ENCODE measurements around the gene ZNF407.

ZNF407 gene

GRCh38 chr18:74760026-74760425, 162.4 kb downstream of the ZNF407 start:
- H3K79me2 ChIP-seq (ENCODE audit: insufficient read depth, low read length) = 0 out of 2 replicates have a peak, but pooled peaks cover 5% of the 10 kb centered on the region
- H3K9me2 ChIP-seq (replicated peaks; ENCODE audit: insufficient read depth, low read length) = no peaks in the 10 kb centered on the region
- no peak overlapping the region for H3K27ac ChIP-seq (ENCODE audit: low read depth, low read length)
- no peak overlapping the region for H2AFZ ChIP-seq (ENCODE audit: low read depth, low read length, severe bottlenecking)
- H3K27me3 ChIP-seq (ENCODE audit: low read length) = no peaks in the 10 kb centered on the region
- no peaks in the 10 kb centered on the region for H3F3A ChIP-seq (ENCODE audit: insufficient read depth)
- H4K20me1 ChIP-seq (ENCODE audit: low read depth, low read length) = peaks cover 4% of the 10 kb centered on the region; the same call in 1 of the 2 replicates
- no peak overlapping the region for H3K9ac ChIP-seq (ENCODE audit: low read length)
- no peak overlapping the region for H3K4me3 ChIP-seq (ENCODE audit: insufficient read depth, low read length, poor library complexity, severe bottlenecking)
- no peak overlapping the region for H3K4me2 ChIP-seq (ENCODE audit: low read depth, low read length, poor library complexity, severe bottlenecking)
- TF ChIP-seq CTCF (IDR thresholded peaks at IDR 0.05; ENCODE audit: insufficient read depth, low read length, poor library complexity, severe bottlenecking) (no peak), EZH2phosphoT487 (conservative IDR thresholded peaks at IDR 0.05; ENCODE audit: low read length) (no peak)
- H3K9me3 ChIP-seq (ENCODE audit: insufficient read depth, low read length) = no peaks in the 10 kb centered on the region
- H3K36me3 ChIP-seq (ENCODE audit: low read length) = no peaks in the 10 kb centered on the region

GRCh38 chr18:74760436-74760835, 162.8 kb downstream of the ZNF407 start:
- no peak overlapping the region for H3K9ac ChIP-seq (ENCODE audit: low read length)
- H3K9me3 ChIP-seq (ENCODE audit: insufficient read depth, low read length) = no peaks in the 10 kb centered on the region

GRCh38 chr18:74766251-74766650, 168.6 kb downstream of the ZNF407 start:
- TF ChIP-seq CTCF (IDR thresholded peaks at IDR 0.05; ENCODE audit: insufficient read depth, low read length, poor library complexity, severe bottlenecking) = no peak
- no peak for TF ChIP-seq EZH2phosphoT487 (conservative IDR thresholded peaks at IDR 0.05; ENCODE audit: low read length)
- Histone ChIP-seq H4K20me1 (ENCODE audit: low read depth, low read length) (peaks cover 1% of the 10 kb centered on the region; the same call in 1 of the 2 replicates), H3K4me2 (ENCODE audit: low read depth, low read length, poor library complexity, severe bottlenecking) (no peak overlapping the region), H3K36me3 (ENCODE audit: low read length) (no peaks in the 10 kb centered on the region), H3K27ac (ENCODE audit: low read depth, low read length) (no peak overlapping the region), H3K79me2 (ENCODE audit: insufficient read depth, low read length) (0 out of 2 replicates have a peak, but pooled peaks cover 5% of the 10 kb centered on the region), H2AFZ (ENCODE audit: low read depth, low read length, severe bottlenecking) (no peak overlapping the region), H3K27me3 (ENCODE audit: low read length) (no peaks in the 10 kb centered on the region), H3F3A (ENCODE audit: insufficient read depth) (no peaks in the 10 kb centered on the region), H3K9me2 (replicated peaks; ENCODE audit: insufficient read depth, low read length) (no peaks in the 10 kb centered on the region), H3K4me3 (ENCODE audit: insufficient read depth, low read length, poor library complexity, severe bottlenecking) (no peak overlapping the region), H3K9ac (ENCODE audit: low read length) (no peak overlapping the region), H3K9me3 (ENCODE audit: insufficient read depth, low read length) (no peaks in the 10 kb centered on the region)

More at GRCh38 chr18:74760436-74760835, 162.8 kb downstream of the ZNF407 start:
- 0 out of 2 replicates have a peak, but pooled peaks cover 5% of the 10 kb centered on the region for H3K79me2 ChIP-seq (ENCODE audit: insufficient read depth, low read length)
- H3K9me2 ChIP-seq (replicated peaks; ENCODE audit: insufficient read depth, low read length) = no peaks in the 10 kb centered on the region
- no peak overlapping the region for H3K27ac ChIP-seq (ENCODE audit: low read depth, low read length)
- H2AFZ ChIP-seq (ENCODE audit: low read depth, low read length, severe bottlenecking) = no peak overlapping the region
- TF ChIP-seq EZH2phosphoT487 (conservative IDR thresholded peaks at IDR 0.05; ENCODE audit: low read length) (no peak), CTCF (IDR thresholded peaks at IDR 0.05; ENCODE audit: insufficient read depth, low read length, poor library complexity, severe bottlenecking) (no peak)
- no peaks in the 10 kb centered on the region for H3F3A ChIP-seq (ENCODE audit: insufficient read depth)
- H4K20me1 ChIP-seq (ENCODE audit: low read depth, low read length) = peaks cover 4% of the 10 kb centered on the region; the same call in 1 of the 2 replicates
- H3K4me2 ChIP-seq (ENCODE audit: low read depth, low read length, poor library complexity, severe bottlenecking) = no peak overlapping the region
- H3K4me3 ChIP-seq (ENCODE audit: insufficient read depth, low read length, poor library complexity, severe bottlenecking) = no peak overlapping the region
- no peaks in the 10 kb centered on the region for H3K36me3 ChIP-seq (ENCODE audit: low read length)
- H3K27me3 ChIP-seq (ENCODE audit: low read length) = no peaks in the 10 kb centered on the region
